DOHH2 (cell line): ENCODE results near the gene SYT13.

Source experiments
- EZH2phosphoT487 ChIP-seq: fragments of 200-600 bp; sonication (generic); IDR thresholded peaks from 2 replicates; pipeline ENCODE4 v1.6.1; 2017; ENCODE audit warnings: borderline replicate concordance, mild to moderate bottlenecking, antibody characterized with exemption, low read length, moderate library complexity, mixed read lengths
- TF ChIP-seq, protein P1 (sequence below): fragments of 200-600 bp; sonication (generic); IDR thresholded peaks from one replicate; pipeline ENCODE4 v1.5.1; 2014; ENCODE audit warnings: antibody characterized with exemption, mild to moderate bottlenecking, low read depth, low read length; ENCODE audit not compliant: poor library complexity, severe bottlenecking

- TF ChIP-seq, protein P1, sequence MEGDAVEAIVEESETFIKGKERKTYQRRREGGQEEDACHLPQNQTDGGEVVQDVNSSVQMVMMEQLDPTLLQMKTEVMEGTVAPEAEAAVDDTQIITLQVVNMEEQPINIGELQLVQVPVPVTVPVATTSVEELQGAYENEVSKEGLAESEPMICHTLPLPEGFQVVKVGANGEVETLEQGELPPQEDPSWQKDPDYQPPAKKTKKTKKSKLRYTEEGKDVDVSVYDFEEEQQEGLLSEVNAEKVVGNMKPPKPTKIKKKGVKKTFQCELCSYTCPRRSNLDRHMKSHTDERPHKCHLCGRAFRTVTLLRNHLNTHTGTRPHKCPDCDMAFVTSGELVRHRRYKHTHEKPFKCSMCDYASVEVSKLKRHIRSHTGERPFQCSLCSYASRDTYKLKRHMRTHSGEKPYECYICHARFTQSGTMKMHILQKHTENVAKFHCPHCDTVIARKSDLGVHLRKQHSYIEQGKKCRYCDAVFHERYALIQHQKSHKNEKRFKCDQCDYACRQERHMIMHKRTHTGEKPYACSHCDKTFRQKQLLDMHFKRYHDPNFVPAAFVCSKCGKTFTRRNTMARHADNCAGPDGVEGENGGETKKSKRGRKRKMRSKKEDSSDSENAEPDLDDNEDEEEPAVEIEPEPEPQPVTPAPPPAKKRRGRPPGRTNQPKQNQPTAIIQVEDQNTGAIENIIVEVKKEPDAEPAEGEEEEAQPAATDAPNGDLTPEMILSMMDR = no peak
- no peak for TF ChIP-seq EZH2phosphoT487
Measured at GRCh38 chr11:45305874-45306623, 19.9 kb upstream of the SYT13 start.
